Measurements from ENCODE around the gene CRIM1.
A peak's percentile ranks its signal among the peaks of the same experiment; 100 is the strongest.

Gene CRIM1

GRCh38 chr2:36397728-36398413, 42.3 kb downstream of the CRIM1 start:
- no peak for DNase-seq

- DNase-seq: no peak
Observed at GRCh38 chr2:36399050-36399449, 43.5 kb downstream of the CRIM1 start.

GRCh38 chr2:36403675-36404230, 48.2 kb downstream of the CRIM1 start:
- DNase-seq: peak; percentile 24

GRCh38 chr2:36404318-36404717, 48.7 kb downstream of the CRIM1 start:
- no peak for DNase-seq

GRCh38 chr2:36404754-36405153, 49.2 kb downstream of the CRIM1 start:
- no peak for DNase-seq

- DNase-seq: no peak
Observed at GRCh38 chr2:36405183-36405582, 49.6 kb downstream of the CRIM1 start.

- no peak for DNase-seq
Observed at GRCh38 chr2:36406296-36406695, 50.7 kb downstream of the CRIM1 start.

- DNase-seq: no peak
Observed at GRCh38 chr2:36407413-36407812, 51.8 kb downstream of the CRIM1 start.

GRCh38 chr2:36408198-36408703, 52.7 kb downstream of the CRIM1 start:
- no peak for DNase-seq

GRCh38 chr2:36409335-36409734, 53.8 kb downstream of the CRIM1 start:
- no peak for DNase-seq

GRCh38 chr2:36409935-36410334, 54.4 kb downstream of the CRIM1 start:
- DNase-seq: no peak

- DNase-seq: no peak
Observed at GRCh38 chr2:36410681-36411080, 55.1 kb downstream of the CRIM1 start.

- no peak for DNase-seq
Observed at GRCh38 chr2:36411962-36412444, 56.4 kb downstream of the CRIM1 start.

GRCh38 chr2:36413218-36413617, 57.6 kb downstream of the CRIM1 start:
- DNase-seq: no peak

- no peak for DNase-seq
Observed at GRCh38 chr2:36414307-36414706, 58.7 kb downstream of the CRIM1 start.

- DNase-seq: no peak
Observed at GRCh38 chr2:36415381-36416022, 59.9 kb downstream of the CRIM1 start.

GRCh38 chr2:36416370-36417165, 61.0 kb downstream of the CRIM1 start:
- DNase-seq: no peak

GRCh38 chr2:36420569-36421181, 65.1 kb downstream of the CRIM1 start:
- DNase-seq: no peak

- no peak for DNase-seq
Observed at GRCh38 chr2:36421379-36421778, 65.8 kb downstream of the CRIM1 start.

- DNase-seq: no peak
Observed at GRCh38 chr2:36423172-36423571, 67.6 kb downstream of the CRIM1 start.

- no peak for DNase-seq
Observed at GRCh38 chr2:36423619-36424120, 68.1 kb downstream of the CRIM1 start.

GRCh38 chr2:36425608-36426355, 70.2 kb downstream of the CRIM1 start:
- DNase-seq: no peak

Data from activated CD4-positive, alpha-beta T cell treated with anti-CD3 and anti-CD28 coated beads for 48 hours (primary cell).